ENCODE measurements around the gene RPL10.
"Not testable (repeated sequence)": the region's sequence is repeated elsewhere in the genome, so short reads cannot be mapped to it uniquely, and the experiment has no call there.

RPL10 gene

DNA sequence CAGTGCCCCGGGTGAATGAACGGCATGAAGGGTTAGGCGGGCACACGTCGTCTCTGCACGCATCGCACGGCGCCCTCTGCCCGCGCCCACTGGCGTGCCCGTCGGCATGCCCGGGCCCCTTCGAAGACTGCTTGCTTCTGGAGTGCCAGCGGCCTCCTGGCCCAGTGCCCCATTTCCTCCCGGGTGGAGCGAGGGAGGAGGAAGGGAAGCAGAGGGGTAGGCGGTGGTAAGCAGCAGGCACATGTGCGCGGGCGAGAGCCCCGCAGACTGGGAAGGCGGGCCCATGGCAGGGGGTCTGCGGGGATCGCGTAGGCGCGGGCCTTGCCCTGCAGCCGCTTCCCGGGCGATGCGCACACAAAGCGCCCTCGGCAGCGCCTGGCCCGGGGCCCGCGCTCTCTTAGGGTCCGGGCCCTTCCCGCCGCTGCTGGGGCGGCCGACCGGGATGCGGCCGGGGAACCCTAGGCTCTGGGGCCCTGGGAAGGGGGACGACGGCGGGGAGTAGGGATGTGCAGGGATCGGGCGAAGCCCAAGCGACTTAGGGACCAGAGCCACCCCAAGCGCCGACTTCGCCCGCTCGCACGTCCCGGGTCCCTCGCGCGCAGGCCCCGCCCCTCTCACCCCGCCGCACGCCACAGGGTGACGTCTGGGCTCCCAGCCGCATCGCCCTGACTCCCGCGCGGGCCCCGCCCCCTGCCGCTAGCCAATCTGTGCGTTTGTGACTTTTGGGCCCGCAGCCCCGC, 19.9 kb upstream of the RPL10 start:
- FAIRE-seq, result no peak

DNA sequence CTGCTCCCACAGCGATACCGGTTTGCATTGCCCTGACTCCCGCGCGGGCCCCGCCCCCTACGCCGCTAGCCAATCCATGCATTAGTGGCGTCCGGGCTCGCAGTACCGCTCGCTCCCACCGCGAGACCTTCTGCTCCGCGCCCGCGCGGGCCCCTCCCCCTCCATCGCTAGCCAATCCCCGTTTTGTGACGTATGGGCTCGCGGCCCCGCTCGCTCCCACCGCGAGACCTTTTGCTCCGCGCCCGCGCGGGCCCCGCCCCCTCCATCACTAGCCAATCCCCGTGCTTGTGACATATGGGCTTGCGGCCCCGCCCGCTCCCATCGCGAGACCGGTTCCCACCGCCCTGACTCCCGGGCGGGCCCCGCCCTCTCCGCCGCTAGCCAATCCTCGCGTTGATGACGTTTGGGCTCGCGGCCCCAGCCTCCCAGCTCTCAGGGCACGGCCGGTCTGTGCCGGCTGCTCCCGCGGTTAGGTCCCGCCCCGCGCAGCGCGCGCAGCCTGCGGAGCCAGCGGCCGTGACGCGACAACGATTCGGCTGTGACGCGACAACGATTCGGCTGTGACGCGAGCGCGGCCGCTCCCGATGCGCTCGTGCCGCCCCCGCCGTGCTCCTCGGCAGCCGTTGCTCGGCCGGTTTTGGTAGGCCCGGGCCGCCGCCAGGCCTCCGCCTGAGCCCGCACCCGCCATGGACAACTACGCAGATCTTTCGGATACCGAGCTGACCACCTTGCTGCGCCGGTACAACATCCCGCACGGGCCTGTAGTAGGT, 19.2 kb upstream of the RPL10 start, which contains the start of gene EMD:
EMD (plus strand) TSS at position 497 of the 770 bp plus-strand sequence; CDS start at position 687, 190 bp downstream.
- FAIRE-seq, result peak; percentile 84

DNA sequence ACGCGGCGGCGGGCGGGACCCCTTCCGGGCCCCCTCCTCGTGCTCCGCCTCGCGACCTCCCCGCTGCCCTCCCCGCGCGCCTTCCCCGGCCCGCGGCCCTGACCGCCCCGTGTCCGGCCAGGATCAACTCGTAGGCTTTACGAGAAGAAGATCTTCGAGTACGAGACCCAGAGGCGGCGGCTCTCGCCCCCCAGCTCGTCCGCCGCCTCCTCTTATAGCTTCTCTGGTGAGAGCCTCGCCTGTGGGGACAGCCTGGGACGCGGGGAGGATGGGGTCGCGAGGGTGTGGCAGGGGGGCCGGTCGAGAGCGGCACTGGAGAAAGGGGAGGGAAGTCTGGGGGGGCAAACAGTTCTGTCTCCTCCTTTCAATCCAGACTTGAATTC, 18.6 kb upstream of the RPL10 start:
- FAIRE-seq, result no peak

DNA sequence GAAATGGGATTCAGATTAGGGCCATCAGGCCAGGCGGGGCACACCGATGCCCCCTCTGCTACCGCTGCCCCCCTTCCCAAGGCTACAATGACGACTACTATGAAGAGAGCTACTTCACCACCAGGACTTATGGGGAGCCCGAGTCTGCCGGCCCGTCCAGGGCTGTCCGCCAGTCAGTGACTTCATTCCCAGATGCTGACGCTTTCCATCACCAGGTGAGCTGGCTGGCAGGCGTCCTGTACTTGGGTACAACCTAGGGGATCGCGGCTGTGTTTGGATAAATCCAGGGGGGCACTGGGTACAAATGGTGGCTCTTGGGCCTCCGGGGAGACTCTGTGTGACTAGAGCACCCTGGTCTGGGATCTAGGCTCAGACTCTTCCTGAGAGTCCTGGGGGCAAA, 18.0 kb upstream of the RPL10 start:
- no peak for FAIRE-seq

DNA sequence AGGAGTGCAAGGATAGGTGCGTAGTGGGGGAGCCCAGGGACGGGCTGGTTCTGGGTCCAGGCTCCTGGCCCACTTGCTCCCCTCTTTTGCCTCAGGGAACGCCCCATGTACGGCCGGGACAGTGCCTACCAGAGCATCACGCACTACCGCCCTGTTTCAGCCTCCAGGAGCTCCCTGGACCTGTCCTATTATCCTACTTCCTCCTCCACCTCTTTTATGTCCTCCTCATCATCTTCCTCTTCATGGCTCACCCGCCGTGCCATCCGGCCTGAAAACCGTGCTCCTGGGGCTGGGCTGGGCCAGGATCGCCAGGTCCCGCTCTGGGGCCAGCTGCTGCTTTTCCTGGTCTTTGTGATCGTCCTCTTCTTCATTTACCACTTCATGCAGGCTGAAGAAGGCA, 17.4 kb upstream of the RPL10 start:
- FAIRE-seq, result no peak

DNA sequence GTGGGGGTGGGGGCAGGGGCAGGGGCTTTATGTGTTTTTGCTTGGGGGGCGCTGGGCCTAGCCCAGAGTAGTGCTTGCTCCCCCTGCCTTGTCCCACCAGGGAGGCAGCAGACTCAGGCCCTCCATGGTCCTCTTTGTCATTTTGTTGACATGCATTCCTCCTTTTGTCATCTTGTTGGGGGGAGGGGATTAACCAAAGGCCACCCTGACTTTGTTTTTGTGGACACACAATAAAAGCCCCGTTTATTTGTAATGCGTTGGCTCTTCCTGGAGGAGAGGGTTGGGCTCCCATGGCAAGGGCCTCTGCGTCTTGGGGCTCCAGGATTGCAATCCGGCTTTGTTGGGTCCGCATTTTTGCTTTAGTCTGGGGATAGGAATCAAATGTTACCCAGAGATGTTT, 16.9 kb upstream of the RPL10 start:
- no peak for FAIRE-seq

DNA sequence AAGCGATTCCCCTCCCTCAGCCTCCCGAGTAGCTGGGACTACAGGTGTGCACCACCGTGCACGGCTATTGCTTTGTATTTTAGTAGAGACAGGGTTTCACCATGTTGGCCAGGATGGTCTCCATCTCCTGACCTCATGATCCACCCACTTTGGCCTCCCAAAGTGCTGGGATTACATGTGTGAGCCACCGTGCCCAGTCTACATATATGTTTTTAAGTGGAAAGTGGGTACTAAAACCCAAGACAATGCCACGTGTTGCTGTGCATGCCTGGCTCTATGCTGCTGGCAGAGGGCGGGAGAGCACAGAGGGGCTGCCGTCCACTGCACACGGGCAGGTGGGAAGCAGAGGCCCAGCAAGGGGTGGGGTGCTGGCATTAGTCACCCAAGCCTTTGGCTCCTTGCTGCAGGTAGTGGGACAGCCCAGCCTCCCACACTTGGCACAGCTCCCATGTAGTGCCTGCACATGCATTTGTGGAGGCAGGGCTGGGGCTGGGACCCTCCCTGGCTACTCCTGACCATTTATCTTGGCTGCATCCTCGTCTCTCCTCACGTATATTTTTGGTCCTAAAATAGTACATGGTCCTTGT, 15.6 kb upstream of the RPL10 start:
- FAIRE-seq, result no peak

DNA sequence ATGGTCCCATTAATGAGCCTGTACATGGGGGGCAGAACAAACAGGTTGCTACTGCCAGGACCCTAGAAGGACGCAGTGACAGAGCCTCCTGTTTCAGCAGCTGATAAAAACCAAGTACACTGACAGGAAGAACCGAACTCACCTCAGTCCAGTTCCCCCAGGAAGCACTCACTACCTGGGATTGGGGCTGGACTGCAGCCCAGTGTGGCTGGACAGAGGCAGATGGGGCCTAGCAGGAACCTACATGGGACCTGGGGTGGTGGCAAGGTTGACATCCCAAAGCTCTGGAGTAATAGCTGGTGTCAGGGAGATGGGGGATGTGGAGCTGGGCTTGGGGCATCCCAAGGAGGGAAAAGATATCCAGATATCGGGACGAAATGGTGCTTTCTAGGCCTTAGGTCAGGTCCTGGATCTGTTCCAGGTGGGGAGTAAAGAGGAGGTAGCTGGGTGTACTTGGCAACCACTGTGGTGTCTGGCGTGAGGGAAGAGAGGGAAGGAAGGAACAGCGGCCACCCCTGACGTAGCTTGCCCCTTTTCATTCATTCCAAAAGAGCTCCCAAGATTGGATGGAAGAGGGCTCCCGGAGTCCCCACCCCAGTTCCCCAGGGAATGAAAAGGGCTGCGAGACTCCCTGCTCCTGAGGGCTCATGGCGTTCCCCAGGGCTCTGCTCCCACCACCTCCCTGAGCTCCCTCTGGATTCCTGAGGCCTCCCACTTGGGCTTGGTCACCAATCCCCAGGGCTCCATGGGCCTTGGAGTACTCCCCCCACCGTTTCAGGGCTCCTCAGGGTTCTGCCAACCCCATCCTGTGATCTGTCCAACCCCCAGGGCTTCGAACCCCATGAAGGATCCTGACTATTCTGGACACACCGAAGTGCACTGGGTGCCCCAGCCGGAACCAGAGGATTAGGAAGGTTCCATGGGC, 14.6 kb upstream of the RPL10 start:
- FAIRE-seq, result no peak

DNA sequence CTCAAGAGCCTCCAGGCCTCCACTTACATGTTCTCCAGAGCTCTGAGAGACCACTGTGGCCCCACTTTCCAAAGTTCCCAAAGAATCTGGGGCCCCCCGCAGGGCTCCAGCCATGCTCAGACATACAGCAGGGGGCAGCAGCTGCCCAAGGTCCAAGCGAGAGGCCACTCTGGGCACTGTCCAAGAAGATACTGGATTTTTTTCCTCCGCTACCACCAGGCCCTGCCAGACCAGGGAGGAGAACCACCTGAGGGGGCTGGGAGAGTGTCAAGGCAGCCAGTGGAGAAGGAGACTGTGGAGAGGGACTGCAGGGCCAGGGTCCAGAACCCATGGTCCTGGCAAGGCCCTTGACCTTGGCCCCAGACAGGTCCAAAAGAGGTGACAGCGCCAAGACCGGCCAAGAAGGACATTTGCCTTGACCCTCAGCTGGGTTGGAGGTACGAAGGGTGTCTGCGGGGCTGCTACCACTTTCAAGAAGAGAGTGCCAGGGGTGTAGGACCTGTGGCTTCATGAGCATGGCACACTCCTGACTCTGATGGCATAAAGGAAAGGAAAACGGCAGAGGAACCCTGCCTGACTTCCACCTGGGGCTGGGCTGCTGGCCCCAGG, 13.8 kb upstream of the RPL10 start:
- FAIRE-seq, result no peak

DNA sequence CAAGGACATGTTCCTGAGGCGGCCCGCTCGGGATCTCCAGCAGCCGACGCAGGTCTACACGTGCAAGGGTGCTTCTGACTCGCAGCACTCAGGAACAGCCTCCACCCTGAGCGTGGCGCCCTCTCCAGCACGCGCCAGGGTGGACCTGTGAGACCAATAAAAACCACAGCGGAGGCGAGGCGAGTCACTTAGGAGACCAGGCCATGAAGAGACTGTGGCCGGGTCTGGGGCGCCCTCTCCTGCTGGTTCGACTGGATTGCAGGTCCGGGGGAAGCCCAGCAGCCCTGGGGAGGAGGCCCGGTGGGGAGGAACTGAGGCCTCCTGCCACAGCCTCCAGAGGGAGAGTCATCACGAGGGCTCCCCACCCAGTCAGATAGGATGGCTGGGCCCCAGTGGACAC, 10.1 kb upstream of the RPL10 start:
- FAIRE-seq, result peak; percentile 66

DNA sequence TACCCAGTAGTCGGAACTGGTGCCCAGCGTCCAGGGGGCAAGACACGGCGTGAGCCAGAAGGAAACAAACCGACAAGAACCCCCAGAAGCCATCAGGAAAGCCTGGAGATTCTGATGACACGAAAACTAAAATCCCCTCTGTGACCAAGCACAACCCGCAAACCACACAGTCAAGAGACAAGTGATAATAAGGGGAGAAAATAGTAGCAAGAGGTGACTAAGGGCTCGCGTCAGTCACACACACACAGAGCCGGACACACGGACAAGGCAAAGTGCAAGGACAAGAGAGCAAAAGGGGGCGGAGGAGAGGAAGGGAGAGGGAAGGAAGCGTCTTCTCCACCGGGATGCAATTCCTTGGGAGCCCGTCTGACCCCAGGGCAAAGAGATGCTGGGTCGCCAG, 9.5 kb upstream of the RPL10 start:
- FAIRE-seq, result not testable (repeated sequence)

DNA sequence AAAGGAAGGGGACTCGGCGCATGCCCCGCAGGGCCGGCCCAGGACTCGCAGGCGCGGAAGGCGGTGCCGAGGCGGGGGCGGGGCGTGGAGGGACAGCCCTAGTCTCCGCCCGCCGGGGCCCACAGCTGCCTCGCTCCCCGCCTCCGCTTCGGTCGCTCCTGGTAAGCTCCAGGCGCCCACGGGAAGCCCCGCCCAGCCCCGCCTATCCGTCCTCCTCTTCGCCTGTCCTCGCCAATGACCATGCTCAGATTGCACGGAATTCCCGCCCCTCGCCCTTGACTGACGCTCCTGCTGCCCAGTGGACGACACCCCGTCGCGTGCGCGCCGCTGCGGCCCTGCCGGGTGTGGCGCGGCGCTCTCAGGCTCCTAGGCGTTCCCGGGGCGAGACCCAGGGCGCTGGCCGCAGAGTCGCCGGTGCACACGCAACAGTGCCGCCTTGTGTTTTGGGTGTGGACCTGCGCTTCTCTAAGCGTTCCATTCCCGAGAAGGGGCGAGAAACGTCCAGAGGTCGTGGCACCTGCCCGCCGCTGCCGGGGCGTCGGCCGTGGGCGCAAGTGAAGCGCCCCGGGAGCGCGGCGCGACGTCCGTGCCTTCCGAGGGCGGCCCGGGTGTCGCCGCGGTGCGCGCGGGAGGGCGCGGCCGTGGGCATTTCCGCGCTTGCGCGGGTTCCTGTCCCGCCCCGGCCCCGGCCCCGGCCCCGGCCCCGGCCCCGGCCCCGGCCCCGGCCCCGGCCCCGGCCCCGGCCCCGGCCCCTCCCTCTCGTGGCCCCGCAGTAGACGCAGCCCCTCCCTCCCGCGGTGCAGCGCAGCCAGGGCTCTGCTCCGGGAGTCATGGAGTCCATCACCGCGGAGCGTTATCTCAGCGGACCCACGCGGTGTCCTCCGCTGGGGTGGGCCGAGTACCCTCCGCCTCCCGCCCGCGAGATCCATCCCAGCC, 8.1 kb upstream of the RPL10 start:
- FAIRE-seq, result peak; percentile 57

DNA sequence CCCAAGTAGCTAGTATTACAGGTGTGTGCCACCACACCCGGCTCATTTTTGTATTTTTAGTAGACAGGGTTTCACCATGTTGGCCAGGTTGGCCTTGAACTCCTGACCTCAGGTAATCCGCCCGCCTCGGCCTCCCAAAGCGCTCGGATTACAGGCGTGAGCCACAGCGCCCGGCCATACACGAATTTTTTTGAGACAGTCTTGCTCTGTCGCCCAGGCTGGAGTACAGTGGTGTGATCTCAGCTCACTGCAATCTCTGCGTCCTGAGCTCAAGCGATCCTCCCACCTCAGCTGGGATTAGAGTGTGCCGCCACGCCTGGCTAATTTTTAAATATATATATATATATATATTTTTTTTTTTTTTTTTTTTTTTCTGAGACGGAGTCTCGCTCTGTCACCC, 1.8 kb upstream of the RPL10 start:
- not testable (repeated sequence) for FAIRE-seq

DNA sequence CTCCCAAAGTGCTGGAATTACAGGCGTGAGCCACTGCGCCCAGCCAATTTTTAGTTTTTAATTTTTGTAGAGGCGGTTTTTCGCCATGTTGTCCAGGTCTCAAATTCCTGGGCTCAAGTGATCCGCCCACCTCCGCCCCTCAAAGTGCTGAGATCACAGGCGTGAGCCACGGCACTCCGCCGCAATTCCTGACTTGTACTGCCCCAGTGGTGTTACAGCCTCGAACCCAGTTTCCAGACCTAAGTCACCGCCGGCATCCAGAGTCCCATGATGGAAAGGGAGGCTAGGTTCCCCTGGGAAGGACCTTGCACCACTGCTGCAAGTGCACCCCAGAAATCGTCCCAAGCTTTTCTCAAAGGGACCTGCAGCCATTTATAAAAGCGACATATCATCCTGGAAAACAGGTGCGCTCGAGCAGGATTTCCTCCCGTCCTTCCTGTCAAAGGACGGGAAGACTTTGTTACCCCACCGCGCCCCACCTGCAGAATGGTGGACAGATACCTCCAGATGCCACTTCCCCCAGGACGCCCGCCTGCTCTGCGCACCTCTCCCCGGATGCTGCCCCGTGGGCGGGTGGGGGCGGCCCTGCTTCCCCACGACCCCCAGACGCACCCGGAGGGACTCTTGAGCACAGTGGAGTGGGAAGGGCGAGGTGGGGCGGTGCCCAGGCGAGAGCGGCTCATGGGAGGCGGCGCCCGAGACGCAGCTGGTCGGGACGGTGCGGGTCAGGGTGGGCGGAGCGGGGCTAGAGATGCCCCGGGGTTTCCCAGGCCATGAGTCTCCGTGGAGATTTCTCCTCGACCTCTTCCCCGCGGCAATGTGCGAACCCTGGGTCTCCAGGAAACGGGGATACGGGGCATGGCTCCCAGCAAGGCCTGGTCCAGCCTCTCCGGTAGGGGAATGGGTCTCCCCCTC, 947 bp upstream of the RPL10 start:
- FAIRE-seq, result no peak

DNA sequence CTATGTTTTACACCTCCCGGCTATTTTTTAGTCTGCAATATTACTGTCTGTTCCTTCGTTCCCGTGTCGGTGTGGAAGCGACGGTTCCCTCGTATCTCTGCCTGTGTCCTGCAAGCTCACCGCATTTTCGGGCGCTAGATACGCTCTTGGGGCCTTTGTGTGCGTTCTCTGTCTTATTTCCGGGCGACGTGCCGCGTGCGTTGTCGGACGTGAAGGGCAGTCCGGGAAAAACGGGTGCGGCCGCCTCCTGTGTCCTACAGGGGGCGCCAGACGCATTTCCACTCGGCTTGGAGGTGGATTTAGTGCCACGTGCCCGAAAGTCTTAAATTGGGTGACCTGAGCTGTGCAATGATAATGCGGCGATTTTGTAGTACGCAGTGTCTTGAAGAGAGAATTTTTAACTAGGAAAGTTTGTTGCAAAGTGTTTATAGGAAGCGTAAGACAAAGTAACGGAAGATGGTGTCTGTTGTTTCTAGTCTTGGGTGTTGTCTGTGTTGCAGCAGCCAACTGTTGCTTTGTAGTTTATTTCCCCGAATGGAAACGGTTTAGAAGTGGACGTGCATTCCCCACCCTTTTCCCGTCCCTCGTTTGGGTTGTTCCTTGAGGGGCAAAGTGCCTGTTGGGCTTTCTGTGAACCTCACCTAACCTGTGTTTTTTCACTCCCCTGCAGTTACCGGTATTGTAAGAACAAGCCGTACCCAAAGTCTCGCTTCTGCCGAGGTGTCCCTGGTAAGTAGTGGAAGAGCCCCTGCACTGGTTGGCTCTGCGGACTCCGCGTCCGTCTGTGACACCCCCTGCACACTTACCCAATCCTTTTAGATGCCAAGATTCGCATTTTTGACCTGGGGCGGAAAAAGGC, 720 bp downstream of the RPL10 start:
- no peak for FAIRE-seq

DNA sequence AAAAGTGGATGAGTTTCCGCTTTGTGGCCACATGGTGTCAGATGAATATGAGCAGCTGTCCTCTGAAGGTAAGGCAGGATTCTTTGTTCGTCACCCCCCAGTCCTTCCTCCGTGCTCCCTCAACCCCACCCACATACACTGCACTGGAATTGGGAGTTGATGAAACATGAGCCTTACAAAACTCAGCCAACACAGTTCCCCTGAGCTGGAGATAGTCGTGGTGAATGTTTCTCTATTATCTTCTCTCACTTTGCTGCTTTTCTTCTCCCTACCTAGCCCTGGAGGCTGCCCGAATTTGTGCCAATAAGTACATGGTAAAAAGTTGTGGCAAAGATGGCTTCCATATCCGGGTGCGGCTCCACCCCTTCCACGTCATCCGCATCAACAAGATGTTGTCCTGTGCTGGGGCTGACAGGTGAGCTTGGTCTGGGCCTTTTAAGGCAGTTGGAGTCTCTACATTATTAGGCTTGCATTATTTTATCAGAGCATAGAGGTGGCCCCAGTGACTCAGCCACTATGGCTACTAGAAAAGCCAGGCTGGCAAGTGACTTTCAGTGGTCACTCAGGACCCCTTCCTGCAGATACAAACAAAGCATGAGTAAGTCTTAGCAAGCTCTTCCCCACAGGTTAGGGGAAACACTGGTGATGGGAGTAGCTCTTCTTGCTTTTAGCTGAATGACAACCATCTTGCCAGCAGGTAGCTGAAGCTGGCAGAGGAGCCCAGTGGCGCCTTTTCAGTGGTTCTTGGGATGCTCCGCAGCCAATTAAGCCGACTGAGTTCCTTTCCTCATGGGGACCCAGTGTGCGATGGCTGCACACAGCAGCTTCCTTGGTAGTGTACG, 1.6 kb downstream of the RPL10 start:
- no peak for FAIRE-seq

DNA sequence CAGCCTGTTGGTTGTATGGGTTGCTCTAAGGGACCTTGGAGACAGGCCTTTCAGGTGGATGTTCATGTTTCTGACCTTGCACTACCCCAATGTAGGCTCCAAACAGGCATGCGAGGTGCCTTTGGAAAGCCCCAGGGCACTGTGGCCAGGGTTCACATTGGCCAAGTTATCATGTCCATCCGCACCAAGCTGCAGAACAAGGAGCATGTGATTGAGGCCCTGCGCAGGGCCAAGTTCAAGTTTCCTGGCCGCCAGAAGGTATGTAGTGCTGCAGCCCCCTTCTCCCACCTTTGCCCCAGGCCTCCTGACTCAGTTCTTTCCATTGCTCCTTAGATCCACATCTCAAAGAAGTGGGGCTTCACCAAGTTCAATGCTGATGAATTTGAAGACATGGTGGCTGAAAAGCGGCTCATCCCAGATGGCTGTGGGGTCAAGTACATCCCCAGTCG, 2.2 kb downstream of the RPL10 start:
- not testable (repeated sequence) for FAIRE-seq

Data from endometrium (tissue), 2 donors.